Measurements from ENCODE around the gene PNMA8B.

Gene PNMA8B

GRCh38 chr19:46495786-46496099 lies at the start of gene PNMA8B:
Gene PNMA8B, minus strand, starts transcription at chr19:46495867. Its CDS starts 402 bp downstream, at chr19:46495465.
- Histone ChIP-seq H3K27ac (peak within 1 kb of the TSS in 1 of 2 donors; percentile 9), H3K4me3 (peak within 1 kb of the TSS; percentile 69)
- DNase-seq (ENCODE audit: low spot score), result no peak
- no peak for TF ChIP-seq CTCF (IDR thresholded peaks at IDR 0.05)

GRCh38 chr19:46544651-46545050 lies 49.0 kb upstream of the PNMA8B start:
- H3K27ac ChIP-seq, result no peak overlapping the region
- no peak for TF ChIP-seq CTCF (IDR thresholded peaks at IDR 0.05)
- H3K4me3 ChIP-seq, result no peak overlapping the region
- no peak for DNase-seq (ENCODE audit: low spot score)

- H3K27ac ChIP-seq, result no peak overlapping the region
- peak; percentile 96 for TF ChIP-seq CTCF (IDR thresholded peaks at IDR 0.05)
- DNase-seq (ENCODE audit: low spot score), result peak; percentile 87
- no peak overlapping the region for H3K4me3 ChIP-seq
Observed at GRCh38 chr19:46542428-46543230, 47.0 kb upstream of the PNMA8B start.

- DNase-seq (ENCODE audit: low spot score), result no peak
- no peak overlapping the region for H3K27ac ChIP-seq
- TF ChIP-seq CTCF (IDR thresholded peaks at IDR 0.05), result peak; percentile 76
- H3K4me3 ChIP-seq, result no peak overlapping the region
Observed at GRCh38 chr19:46537136-46538097, 41.8 kb upstream of the PNMA8B start.

- no peak overlapping the region for H3K4me3 ChIP-seq
- TF ChIP-seq CTCF (IDR thresholded peaks at IDR 0.05), result no peak
- no peak overlapping the region for H3K27ac ChIP-seq
- DNase-seq (ENCODE audit: low spot score), result no peak
Observed at GRCh38 chr19:46536391-46536790, 40.7 kb upstream of the PNMA8B start.

GRCh38 chr19:46533621-46534081 lies 38.0 kb upstream of the PNMA8B start:
- H3K4me3 ChIP-seq, result no peak overlapping the region
- DNase-seq (ENCODE audit: low spot score), result no peak
- no peak overlapping the region for H3K27ac ChIP-seq

More at GRCh38 chr19:46533621-46534081, 38.0 kb upstream of the PNMA8B start:
- TF ChIP-seq CTCF (IDR thresholded peaks at IDR 0.05), result no peak

Data from coronary artery (tissue), 2 donors.